GM21576 (cell line): Measurements from ENCODE around the gene TTC32.
A peak's percentile ranks its signal among the peaks of the same experiment; 100 is the strongest.

Source experiments
- ATAC-seq: cut with Tn5 transposase; IDR thresholded peaks from one replicate; pipeline ENCODE4 v1.9.1; 2021; ENCODE audit warnings: mild to moderate bottlenecking, moderate library complexity; ENCODE audit not compliant: unreplicated experiment

Gene TTC32

DNA sequence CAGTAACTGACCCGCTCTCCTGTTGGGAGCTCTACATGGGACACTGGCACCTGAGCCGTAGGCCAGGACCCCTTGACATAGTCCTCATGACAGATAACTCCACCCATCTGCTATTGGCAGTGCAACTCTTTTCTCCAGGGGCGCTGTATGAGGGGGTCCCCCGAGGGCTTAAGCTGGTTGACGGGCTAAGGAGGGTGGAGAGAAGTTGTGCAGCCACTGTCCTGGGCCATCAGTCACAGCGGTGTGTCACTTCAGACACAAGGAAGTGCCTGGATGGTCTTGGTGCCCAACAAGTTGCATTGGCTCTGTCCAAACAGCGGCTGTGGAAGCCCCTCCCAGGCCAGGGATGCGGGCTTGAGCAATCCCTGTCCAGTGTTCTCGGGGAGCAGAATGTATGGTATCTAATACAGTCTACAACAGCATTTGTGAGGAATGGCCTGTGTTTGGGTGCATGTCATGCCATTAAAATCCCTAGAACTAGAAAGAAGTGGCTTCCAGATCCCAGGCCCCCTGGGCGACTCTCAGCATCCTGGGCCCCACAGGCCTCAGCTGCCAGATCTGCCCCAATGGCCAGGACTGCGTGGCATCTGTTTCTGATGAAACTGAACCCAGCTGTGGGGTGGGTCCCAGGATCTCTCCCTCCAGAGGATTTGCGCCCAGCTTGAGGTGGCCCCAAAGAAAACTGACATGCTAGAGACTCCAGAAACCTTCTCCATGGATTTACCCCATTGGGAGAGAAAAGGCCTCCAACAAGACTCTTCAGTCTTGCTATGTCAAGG, 23.3 kb downstream of the TTC32 start:
- ATAC-seq: no peak

DNA sequence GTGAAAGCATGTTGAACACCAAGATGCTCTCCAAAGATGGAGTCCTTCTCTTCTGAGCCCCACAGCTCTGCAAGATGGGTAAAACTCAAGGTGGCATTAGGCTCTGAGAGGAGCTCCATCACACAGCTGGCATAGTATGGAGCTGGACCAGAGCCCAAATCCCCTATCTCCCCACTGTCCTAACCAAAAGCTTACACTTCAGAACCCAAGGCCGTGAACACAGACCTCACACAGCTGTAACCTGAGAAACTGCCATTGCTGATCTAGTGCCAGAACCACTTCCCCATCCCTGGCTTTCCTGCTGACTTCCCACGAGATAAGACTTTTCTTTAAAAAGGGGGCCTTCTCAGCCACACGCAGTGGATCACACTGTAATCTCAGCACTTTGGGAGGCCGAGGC, 25.0 kb downstream of the TTC32 start:
- ATAC-seq: no peak

DNA sequence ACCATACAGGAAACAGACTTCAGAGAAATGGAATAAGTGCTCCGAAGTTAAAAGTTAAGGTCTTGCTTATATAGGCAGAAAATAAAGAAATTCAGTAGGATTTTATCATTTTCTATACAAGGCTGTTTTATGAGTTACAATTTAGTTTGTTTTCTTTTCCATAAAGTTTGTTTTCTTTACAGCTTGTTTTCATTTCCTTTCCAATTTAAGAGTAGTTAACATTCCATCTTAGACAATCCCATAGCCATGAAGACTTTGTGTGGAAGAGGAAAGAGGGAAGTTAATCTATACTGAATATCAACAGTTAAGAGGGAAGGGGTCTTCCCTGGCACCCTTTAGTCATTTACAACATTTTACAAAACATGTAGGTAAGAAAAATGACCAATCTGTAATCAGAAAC, 26.5 kb downstream of the TTC32 start:
- ATAC-seq: no peak

DNA sequence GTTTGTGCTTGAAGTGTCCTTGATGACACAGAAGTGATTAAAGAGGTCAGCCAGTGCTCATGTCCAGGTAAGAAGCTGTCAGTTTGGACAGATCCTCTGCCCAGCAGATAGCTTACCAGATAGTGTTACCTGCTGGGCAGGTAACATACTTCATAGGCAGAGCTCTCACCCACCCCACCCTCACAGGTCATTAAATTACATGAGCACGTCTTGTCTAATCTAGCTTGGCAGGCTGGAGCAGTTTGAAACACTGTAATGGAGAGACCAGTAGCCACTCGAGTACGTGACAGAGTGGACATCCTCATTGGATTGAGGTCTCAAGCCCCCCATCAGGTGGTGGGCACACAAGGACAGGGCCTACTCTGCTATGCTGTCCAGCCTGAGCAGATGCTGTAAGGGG, 27.1 kb downstream of the TTC32 start:
- ATAC-seq: no peak

DNA sequence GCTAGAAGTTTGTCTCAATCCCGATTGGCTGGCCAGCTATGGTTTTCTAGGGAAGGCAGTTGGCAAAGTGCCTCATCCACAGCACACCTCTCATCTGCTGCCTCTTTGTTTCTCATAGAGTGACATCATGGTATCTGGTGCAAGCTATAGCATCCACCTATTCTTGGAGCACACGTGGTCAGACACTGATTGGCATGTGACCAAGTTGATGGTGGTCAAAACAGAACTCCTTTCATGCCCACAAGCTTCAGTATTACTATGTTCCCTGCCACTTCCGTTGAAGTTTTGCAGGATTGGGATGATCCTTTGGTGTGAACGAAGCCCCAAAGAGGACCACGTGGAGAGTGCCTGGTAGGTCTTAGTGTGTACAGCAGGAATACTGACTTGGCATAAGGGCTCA, 28.8 kb downstream of the TTC32 start:
- no peak for ATAC-seq

DNA sequence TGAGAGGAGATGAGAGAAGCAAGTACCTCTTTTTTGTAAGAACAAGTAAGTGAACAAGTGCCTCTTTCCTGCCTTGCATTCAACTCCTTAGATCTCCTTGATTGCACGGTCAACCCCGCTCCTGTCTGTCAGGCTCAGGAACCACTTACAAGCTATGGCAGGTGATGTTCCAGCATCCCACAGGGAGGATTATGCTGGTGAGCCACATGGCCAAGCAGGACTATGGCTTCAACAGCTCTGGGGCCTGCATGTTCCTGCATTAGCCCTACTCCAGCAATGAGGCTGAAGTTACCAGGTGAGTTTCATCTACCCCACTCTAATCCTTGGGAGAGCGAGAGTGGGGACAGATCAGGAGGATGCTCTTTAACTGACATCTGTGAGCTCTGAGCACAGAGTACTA, 29.5 kb downstream of the TTC32 start:
- ATAC-seq: no peak

DNA sequence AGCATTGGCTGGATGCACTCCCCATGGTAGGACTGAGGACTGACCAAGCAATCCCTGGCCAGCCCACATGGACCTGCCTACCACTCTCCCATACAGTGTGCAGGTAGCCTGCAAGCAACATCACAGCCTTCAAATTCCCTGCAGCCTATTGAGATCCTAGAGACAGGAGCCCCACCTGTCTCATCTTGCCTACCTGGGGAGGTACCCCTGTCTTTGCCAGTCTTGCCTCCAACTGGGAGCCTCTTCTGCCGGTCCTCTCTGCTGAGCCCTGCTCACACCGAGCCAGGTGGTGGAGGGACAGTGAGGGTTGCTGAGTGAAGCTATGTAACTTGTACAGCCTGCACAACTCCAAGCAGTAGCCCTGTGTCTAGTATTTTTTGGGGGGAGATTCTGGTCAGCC, 29.9 kb downstream of the TTC32 start:
- no peak for ATAC-seq

DNA sequence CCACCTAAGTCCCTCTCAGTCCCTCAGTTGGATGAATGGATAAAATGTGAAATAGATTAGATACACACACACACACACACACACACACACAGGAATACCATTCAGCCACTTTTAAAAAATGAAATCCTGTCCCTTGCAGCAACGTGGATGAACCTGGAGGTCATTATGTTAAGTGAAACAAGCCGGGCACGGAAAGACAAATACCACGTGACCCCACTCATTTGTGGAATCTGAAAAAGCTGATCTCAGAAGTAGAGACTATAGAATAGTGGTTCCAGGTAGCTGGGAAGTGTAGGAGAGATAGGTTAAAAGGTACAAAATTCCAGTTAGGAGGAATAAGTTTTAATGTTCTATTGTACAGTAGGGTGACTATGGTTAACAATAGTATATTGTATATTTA, 31.0 kb downstream of the TTC32 start:
- ATAC-seq: no peak

DNA sequence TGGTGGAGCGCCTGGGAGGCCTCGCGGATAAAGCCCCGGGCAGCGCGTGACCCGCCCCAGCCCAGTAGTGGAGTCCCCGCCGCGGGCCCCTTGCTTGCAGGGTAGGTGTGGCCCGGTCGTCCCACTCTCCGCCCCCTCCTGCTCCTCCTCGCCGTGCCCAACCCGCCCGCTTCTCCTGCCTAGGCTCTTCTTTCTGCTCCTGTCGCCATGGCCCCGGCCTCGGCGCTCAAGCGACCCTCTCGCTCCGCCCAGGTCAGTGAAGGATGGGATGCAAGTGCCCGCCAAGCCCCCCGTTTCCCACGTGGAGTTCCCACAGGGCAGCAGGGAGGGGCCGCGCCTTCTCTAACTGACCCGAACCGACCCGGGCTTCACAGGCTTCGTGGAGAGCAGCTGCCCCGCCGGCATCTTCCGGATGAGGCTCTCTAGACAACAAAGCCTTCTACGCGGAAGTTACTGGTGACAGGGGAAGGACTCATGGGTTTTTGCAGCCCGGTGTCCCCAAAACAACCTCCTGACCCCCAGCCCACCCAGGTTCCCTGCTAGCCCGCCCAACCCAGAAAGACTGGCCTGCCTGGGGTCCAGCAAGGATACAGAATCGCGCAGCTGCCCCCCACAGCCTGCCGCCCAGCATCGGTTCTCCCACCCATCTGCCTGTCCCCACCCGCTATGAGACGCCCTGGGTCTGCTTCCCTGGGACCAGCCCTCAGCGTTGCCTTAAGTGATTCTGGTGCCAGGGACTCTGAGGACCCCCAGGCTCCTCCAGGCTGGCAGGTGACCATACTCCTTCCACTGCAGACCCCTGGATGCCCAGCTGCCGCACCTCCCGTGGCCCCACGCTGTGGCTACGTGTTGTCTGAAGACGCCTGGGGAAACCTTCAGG, 32.8 kb downstream of the TTC32 start:
- peak; percentile 70 for ATAC-seq

DNA sequence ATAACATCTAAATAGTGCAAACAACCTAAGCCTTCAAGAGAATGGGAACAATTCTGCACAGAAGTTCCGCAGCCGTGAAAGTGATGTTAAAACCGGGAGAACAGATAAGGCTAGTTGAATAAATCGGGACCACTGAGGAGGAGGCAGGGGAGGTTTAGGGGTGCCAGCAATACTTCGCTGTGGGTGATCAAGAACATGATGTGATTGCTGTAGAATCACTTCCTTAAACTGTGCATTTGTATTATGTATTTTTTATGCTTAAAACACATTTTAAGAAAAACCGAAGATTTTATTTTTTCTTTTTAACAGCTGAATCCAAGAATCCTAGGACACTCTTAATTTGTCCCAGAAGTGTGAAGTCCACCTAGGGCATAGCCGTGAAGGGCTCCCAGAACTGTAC, 33.6 kb downstream of the TTC32 start:
- no peak for ATAC-seq

DNA sequence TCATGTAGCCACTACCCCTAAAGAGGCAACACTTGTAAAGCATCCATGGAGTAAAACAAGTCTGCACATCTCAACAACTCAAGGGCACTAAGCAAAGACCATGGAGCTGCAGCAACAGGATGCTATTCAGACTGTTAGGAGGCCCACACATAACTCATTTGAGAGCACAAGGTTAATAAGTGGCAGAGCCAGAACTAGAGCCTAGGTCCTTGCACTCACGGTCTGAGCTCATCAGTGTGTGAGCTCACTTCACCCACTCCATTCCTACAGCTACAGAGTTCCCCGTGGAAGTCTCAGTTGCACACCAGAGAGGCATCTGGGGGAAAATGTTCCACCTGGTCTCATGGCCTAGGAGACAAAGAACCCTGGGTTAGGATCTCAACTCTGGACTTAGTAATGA, 35.0 kb downstream of the TTC32 start:
- ATAC-seq: no peak

DNA sequence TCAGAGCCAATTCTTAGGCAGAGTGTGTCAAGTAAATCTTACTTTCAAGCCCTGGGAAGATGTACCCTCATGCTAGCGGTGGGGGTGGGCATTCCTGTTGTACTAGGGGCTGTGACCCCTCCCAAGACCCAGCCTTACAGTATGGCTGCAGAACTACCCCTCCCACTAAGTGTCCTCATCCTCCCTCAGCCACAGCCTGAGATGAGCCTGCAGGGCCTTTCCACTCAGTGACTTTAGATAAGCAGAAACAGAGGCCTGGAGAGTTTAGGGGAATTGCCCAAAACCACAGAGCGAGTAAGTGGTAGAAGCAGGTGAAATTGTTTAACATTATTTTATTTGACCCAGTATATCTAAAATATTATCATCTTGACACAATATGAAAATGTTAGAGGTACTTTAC, 36.6 kb downstream of the TTC32 start:
- peak; percentile 31 for ATAC-seq

DNA sequence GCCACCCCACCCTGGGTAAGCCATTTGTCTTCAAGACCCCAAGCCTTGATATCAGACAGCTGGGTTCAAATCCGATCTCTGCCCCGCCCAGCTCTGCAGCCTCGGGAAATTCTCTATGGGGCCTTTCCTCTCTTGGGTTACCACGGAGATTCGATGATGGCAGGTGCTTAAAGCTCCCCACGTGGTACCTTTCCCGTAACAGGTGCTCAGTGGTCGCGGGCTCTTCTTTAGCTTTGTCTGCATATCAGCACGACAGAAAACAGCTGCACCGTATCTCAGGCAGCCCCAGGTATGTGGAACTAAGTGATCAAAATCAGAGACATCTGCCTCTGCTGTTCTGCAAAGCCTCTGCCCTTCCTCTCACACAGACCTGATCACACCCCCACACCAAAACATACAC, 37.4 kb downstream of the TTC32 start:
- ATAC-seq: no peak

DNA sequence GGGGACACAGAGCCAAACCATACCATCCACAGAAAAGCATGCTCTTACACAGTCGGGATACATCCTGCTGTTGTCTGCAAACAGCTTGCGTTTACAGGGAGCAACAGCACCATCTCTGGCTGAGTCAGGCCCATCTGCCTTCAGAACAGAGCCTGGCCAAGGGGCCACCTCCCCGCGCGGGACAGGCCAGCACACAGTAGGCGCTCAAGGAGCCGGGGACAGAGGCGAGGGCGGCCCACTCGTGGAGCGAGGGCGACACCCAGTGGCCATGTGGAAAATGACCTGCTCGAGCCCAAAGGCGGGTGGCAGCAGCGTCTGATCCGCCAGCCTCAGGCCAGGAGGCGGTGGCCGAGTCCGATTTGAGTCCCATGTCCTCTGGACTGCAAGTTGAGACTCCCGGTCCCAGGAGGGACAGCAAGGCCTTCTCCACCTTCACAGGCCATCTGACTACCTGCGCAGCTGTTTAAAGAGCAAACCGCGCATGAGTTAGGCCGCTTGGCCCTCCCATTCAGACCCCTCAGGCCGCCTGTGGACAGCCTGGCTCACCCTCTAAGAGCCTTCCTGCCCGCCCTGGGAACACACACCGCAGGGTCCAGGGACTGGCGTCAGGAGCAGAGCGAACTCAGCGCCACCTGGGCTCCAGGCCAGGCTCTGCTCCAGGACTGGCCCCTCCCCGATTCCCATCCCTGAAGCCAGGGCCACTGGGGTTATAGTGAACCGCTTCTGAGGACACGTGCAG, 38.3 kb downstream of the TTC32 start:
- peak; percentile 81 for ATAC-seq

DNA sequence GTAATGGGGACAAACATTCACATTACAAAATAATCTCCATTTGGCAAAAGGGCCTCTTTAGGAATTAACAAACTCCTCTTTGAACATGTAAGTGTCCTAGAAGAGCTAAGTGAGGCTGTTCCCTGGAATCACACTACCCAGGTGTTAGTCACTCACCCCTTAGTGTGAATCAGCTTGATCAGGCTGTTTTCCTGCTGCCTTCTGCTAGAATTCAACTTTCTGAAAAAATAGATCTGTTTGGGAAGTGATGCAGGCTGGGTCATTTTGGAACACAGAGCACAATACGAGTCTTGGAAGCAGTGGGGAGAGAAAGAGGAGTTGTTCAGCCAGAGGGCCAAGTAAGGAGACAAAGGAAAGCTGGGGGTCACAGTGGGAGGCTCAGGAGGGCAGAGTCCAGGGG, 40.0 kb downstream of the TTC32 start:
- no peak for ATAC-seq

DNA sequence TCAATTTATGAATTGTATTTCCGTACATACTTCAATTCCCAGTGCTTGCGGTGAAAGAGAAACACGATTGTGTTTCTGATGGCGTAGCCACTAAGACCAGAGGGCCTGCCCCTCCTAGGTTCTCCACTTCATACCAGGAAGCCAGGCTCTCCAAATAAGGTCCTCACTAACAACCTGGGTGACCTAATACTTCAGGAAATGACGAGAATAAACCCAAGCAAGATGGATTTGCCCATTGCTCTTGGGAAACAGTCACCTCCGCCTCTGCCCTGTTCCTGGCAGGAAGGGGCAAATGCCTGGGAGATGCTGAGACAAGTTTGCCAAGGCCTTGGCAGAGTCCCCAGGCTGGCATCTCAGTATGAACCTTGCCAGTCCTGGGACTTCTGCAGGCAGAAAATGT, 41.8 kb downstream of the TTC32 start:
- ATAC-seq: no peak

DNA sequence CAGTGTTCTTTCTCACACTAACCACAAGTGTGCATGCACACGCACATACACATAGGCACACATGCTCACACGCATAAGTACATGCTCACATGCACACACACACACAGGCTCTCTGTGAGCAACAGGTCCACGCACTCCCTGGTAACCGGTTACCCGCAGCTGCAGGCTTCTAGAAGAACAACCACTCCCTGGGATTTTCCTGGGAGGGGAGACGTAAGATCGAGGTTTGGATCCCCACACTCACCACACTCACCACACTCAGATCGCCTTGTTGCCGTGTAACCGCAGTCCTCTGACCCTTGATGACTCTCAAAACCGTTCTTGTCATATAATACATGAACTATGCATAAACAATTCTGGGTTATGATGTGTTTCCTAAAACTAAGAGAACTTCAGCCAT, 42.2 kb downstream of the TTC32 start:
- ATAC-seq: no peak

DNA sequence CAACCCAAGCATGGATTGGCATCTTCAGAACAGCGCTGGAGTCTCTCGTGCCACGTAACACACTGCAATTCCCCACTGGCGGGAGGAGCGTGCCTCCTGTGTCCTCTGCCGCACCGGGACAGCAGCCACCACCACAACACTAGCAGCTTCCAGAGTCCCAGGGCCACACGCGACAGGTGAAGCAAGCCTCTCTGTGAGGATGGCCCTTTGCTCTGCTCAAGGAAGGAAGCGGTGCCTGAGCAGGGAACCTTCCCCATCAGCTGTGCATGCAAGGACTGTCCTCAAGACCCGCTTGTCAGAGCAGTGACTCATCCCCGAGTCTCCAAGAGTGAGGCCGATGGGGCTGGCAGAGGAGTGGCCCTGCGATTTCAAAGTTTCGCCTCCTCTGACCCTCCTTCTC, 44.0 kb downstream of the TTC32 start:
- ATAC-seq: no peak

DNA sequence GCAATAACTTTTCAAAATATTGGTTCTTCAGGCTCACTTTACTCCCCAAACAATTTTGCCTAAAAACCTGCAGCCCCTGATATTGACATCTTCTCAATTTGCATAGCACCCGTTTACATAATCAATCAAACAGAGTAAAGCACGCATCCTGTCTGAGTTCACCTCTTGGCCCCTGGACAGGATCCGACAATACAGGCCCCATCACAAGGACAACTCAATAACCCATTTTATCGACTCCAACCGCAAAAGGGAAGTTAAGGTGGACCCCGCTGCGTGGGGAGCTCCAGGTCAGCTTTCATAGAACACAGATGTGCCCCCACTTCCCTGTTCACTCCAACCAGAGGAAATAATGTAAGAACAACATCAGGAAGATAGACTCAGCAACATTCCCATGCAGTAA, 44.7 kb downstream of the TTC32 start:
- no peak for ATAC-seq

DNA sequence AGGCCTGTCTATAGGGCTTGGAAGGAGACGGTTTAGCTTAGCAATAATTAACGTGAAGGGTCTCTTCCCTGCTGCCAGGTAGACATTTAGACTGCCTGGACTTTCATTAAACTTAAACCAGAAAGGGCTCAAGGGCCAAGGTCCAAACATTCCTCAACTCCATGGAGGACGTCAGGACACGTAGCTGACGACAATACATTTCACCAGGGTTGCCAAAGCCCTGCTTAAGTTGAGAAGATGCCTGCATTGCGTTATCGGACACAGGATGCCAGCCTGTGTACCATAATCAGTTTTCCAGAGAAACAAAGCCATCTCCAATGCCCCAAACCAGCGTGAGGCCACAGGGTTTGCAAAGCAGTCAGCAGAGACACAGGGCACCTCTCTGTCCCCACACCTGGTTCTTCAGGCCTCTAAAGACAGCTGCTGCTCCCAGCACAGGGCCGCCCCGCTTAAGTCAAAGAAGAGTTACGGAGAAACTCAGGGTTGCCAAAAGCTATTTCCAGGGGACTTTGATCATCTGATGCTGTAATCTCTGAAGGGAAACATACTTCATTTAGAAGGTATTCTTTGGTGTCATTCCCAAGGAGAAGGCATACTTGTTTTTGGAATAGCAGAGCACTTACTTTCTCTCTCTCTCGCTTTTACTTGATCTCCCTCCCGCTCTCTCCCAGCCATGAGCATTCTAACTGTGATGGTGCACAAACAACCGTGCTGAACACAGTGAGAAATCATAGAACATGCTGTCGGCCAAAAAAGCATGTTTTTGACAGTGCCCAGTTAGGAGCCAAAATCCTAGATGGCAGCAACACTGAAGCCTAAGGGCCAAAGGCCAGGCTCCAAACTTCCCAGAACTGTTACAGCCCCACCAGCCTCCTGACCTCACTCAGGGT, 46.0 kb downstream of the TTC32 start:
- no peak for ATAC-seq
